Breast epithelium (tissue), 3 donors: ENCODE measurements around the gene KIAA0513.

ENCODE experiments used
- POLR2AphosphoS5 ChIP-seq, 3 donors: sonication (generic); formaldehyde crosslinking; IDR thresholded peaks; one replicate each; pipeline ENCODE4 v1.6.1; 2017; ENCODE audit warnings: antibody characterized with exemption in 3 of 3
- TF ChIP-seq, protein P1 (sequence below), 3 donors: fragments of 450-650 bp; IDR thresholded peaks; one replicate each; pipeline ENCODE4 v1.5.1; 2016 to 2017; ENCODE audit warnings: antibody characterized with exemption in 3 of 3, mild to moderate bottlenecking in 3 of 3, moderate library complexity in 3 of 3

- TF ChIP-seq, protein P1, sequence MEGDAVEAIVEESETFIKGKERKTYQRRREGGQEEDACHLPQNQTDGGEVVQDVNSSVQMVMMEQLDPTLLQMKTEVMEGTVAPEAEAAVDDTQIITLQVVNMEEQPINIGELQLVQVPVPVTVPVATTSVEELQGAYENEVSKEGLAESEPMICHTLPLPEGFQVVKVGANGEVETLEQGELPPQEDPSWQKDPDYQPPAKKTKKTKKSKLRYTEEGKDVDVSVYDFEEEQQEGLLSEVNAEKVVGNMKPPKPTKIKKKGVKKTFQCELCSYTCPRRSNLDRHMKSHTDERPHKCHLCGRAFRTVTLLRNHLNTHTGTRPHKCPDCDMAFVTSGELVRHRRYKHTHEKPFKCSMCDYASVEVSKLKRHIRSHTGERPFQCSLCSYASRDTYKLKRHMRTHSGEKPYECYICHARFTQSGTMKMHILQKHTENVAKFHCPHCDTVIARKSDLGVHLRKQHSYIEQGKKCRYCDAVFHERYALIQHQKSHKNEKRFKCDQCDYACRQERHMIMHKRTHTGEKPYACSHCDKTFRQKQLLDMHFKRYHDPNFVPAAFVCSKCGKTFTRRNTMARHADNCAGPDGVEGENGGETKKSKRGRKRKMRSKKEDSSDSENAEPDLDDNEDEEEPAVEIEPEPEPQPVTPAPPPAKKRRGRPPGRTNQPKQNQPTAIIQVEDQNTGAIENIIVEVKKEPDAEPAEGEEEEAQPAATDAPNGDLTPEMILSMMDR (IDR thresholded peaks at IDR 0.05), result no peak
- no peak for TF ChIP-seq POLR2AphosphoS5 (IDR thresholded peaks at IDR 0.05)
Observed at GRCh38 chr16:85042606-85043005, 15.0 kb downstream of the KIAA0513 start.
